Esophagus (tissue), 2 donors: Measurements from ENCODE around the gene SRL. TPM values are rescaled to one million over a fixed set of nuclear protein-coding genes. Genes with fewer than 3 reads are reported as not detected.

Experiments used
- H3K27ac ChIP-seq, 2 donors: one replicate each; pipeline ENCODE4 v1.5.1; 2013; ENCODE audit warnings: low read depth in 2 of 2, mild to moderate bottlenecking in 2 of 2, inconsistent platforms in 1 of 2, low read length in 1 of 2, moderate library complexity in 1 of 2
- H3K27me3 ChIP-seq, 2 donors: one replicate each; pipeline ENCODE4 v1.6.1; 2013; ENCODE audit warnings: low read length in 2 of 2, control low read depth in 1 of 2, mild to moderate bottlenecking in 1 of 2; ENCODE audit not compliant: insufficient read depth in 2 of 2, control insufficient read depth in 1 of 2
- H3K36me3 ChIP-seq, 2 donors: one replicate each; pipeline ENCODE4 v1.6.1; 2013; ENCODE audit warnings: low read length in 1 of 2; ENCODE audit not compliant: control insufficient read depth in 2 of 2, insufficient read depth in 2 of 2
- H3K4me1 ChIP-seq, 2 donors: one replicate each; pipeline ENCODE4 v1.6.1; 2013; ENCODE audit warnings: low read length in 1 of 2; ENCODE audit not compliant: control insufficient read depth in 2 of 2, insufficient read depth in 2 of 2
- H3K4me3 ChIP-seq, 2 donors: one replicate each; pipeline ENCODE4 v1.5.1; 2013; ENCODE audit warnings: low read length in 2 of 2, mild to moderate bottlenecking in 2 of 2, low read depth in 1 of 2, moderate library complexity in 1 of 2
- H3K9me3 ChIP-seq, 2 donors: one replicate each; pipeline ENCODE4 v1.6.1; 2013; ENCODE audit warnings: mild to moderate bottlenecking in 2 of 2, low read depth in 1 of 2, low read length in 1 of 2, moderate library complexity in 1 of 2; ENCODE audit not compliant: control insufficient read depth in 2 of 2, insufficient read depth in 1 of 2
- WGBS, 2 donors: extraction: QIAGEN DNeasy Blood & Tissue Kit; methylation state at CpG; one replicate each; pipeline ENCODE4 v1.1.7; 2013; 5-methylcytosine and 5-hydroxymethylcytosine counted together
- polyA plus RNA-seq, 2 donors: library from polyadenylated mRNA; stranded (reverse); fragments of 200-250 nt; gene quantifications; one replicate each; pipeline ENCODE4 v1.2.3, GENCODE V29; 2013
- donor health status: healthy with polysubstance abuse.
- donor health status: Bipolar disorder and iron deficiency.

The SRL gene
- polyA plus RNA-seq, 2 donors: 0.16 to 0.22 TPM

GRCh38 chr16:4247460-4247784 lies 5.5 kb upstream of the SRL start:
- no peak overlapping the region for H3K4me3 ChIP-seq
- H3K4me1 ChIP-seq: no peaks in the 10 kb centered on the region
- H3K9me3 ChIP-seq: no peaks in the 10 kb centered on the region
- no peaks in the 10 kb centered on the region for H3K36me3 ChIP-seq
- no peaks in the 10 kb centered on the region for H3K27me3 ChIP-seq
- no peak overlapping the region for H3K27ac ChIP-seq
- WGBS, 2 donors: 72 to 73% methylated on average over 7 of the region's 7 CpGs

GRCh38 chr16:4246777-4247459 lies 5.0 kb upstream of the SRL start:
- H3K4me3 ChIP-seq: no peak overlapping the region
- no peaks in the 10 kb centered on the region for H3K9me3 ChIP-seq
- H3K36me3 ChIP-seq: no peaks in the 10 kb centered on the region
- no peak overlapping the region for H3K27ac ChIP-seq
- no peaks in the 10 kb centered on the region for H3K27me3 ChIP-seq
- WGBS, 2 donors: 73 to 77% methylated on average over 14 of the region's 14 CpGs
- H3K4me1 ChIP-seq: peaks cover 3 to 4% of the 10 kb centered on the region in 2 donors

- Histone ChIP-seq H3K27ac (no peak overlapping the region), H3K27me3 (no peaks in the 10 kb centered on the region), H3K36me3 (no peaks in the 10 kb centered on the region), H3K9me3 (no peaks in the 10 kb centered on the region), H3K4me1 (peaks cover 3 to 4% of the 10 kb centered on the region in 2 donors), H3K4me3 (no peak overlapping the region)
- 76 to 85% methylated on average over 13 of the region's 13 CpGs for WGBS, 2 donors
These were observed 3.4 kb upstream of the SRL start for GRCh38 chr16:4245077-4245791.

GRCh38 chr16:4244254-4245076 lies 2.6 kb upstream of the SRL start:
- Histone ChIP-seq H3K36me3 (no peaks in the 10 kb centered on the region), H3K27me3 (no peaks in the 10 kb centered on the region), H3K4me3 (no peak overlapping the region), H3K27ac (no peak overlapping the region), H3K4me1 (peaks cover 3 to 4% of the 10 kb centered on the region in 2 donors), H3K9me3 (no peaks in the 10 kb centered on the region)
- 80 to 81% methylated on average over 10 of the region's 10 CpGs for WGBS, 2 donors

- Histone ChIP-seq H3K36me3 (no peaks in the 10 kb centered on the region), H3K27ac (no peak overlapping the region), H3K4me1 (peaks cover 3 to 4% of the 10 kb centered on the region in 2 donors), H3K4me3 (no peak overlapping the region), H3K9me3 (no peaks in the 10 kb centered on the region), H3K27me3 (no peaks in the 10 kb centered on the region)
- WGBS, 2 donors: 80 to 83% methylated on average over 17 of the region's 17 CpGs
These were observed 487 bp downstream of the SRL start for GRCh38 chr16:4241258-4241927.

GRCh38 chr16:4240624-4241023 lies 1.3 kb downstream of the SRL start:
- H3K4me3 ChIP-seq: no peak overlapping the region
- no peaks in the 10 kb centered on the region for H3K36me3 ChIP-seq
- H3K9me3 ChIP-seq: no peaks in the 10 kb centered on the region
- 81 to 84% methylated on average over 12 of the region's 12 CpGs for WGBS, 2 donors
- no peak overlapping the region for H3K27ac ChIP-seq
- peaks cover 3 to 4% of the 10 kb centered on the region in 2 donors for H3K4me1 ChIP-seq
- H3K27me3 ChIP-seq: no peaks in the 10 kb centered on the region

- H3K4me3 ChIP-seq: no peak overlapping the region
- no peaks in the 10 kb centered on the region for H3K36me3 ChIP-seq
- H3K27ac ChIP-seq: no peak overlapping the region
- H3K9me3 ChIP-seq: no peaks in the 10 kb centered on the region
- H3K27me3 ChIP-seq: no peaks in the 10 kb centered on the region
- peaks cover 3 to 4% of the 10 kb centered on the region in 2 donors for H3K4me1 ChIP-seq
- 82 to 85% methylated on average over 19 of the region's 19 CpGs for WGBS, 2 donors
These were observed 2.2 kb downstream of the SRL start for GRCh38 chr16:4239682-4240175.

- H3K27me3 ChIP-seq: no peaks in the 10 kb centered on the region
- peaks cover 3 to 4% of the 10 kb centered on the region in 2 donors for H3K4me1 ChIP-seq
- H3K36me3 ChIP-seq: no peaks in the 10 kb centered on the region
- H3K27ac ChIP-seq: no peak overlapping the region
- WGBS, 2 donors: 66 to 73% methylated on average over 5 of the region's 5 CpGs
- no peaks in the 10 kb centered on the region for H3K9me3 ChIP-seq
- H3K4me3 ChIP-seq: no peak overlapping the region
These were observed 2.9 kb downstream of the SRL start for GRCh38 chr16:4239020-4239419.

- Histone ChIP-seq H3K36me3 (no peaks in the 10 kb centered on the region), H3K4me3 (no peak overlapping the region), H3K27me3 (no peaks in the 10 kb centered on the region), H3K9me3 (no peaks in the 10 kb centered on the region), H3K27ac (no peak overlapping the region), H3K4me1 (no peaks in the 10 kb centered on the region)
- WGBS, 2 donors: 46 to 57% methylated on average over 4 of the region's 4 CpGs
These were observed 8.4 kb downstream of the SRL start for GRCh38 chr16:4233431-4233830.
